Pancreas (tissue), 10 donors: Measurements from ENCODE around the gene CD274. TPM values are rescaled to one million over a fixed set of nuclear protein-coding genes. Genes with fewer than 3 reads are reported as not detected.

ENCODE experiments used
- ATAC-seq, 4 donors: fragments of 200-7000 bp; cut with Tn5 transposase; one replicate each; pipeline versions ENCODE4 v1.8.0 to v1.9.1; 2020; ENCODE audit warnings: mild to moderate bottlenecking in 4 of 4, moderate library complexity in 4 of 4
- DNase-seq, 6 donors: peaks; one replicate each; pipeline ENCODE4 v3.0.0-alpha.2; 2020
- FAIRE-seq: peaks from 2 replicates; lab custom pipeline; 2012; peaks lifted over from hg19 to GRCh38; lab: Jason Lieb, UNC
- H3K27ac ChIP-seq, 4 donors: fragments of 200-600 bp; sonication (generic); 1 replicate in 3 of 4; 2 replicates in 1 of 4; pipeline versions ENCODE4 v1.5.0 to v1.8.0; 2020
- H3K27me3 ChIP-seq, 4 donors: fragments of 200-600 bp; one replicate each; pipeline ENCODE4 v1.8.0; 2021
- H3K36me3 ChIP-seq, 3 donors: fragments of 200-600 bp; sonication (generic) in 1 of 3; one replicate each; pipeline versions ENCODE4 v1.5.0 to v1.8.0; 2020 to 2021
- H3K4me1 ChIP-seq, 3 donors: fragments of 200-600 bp; one replicate each; pipeline ENCODE4 v1.8.0; 2021
- H3K4me3 ChIP-seq, 4 donors: fragments of 200-600 bp; sonication (generic) in 2 of 4; one replicate each; pipeline versions ENCODE4 v1.5.0 to v1.8.0; 2020 to 2021
- H3K9me3 ChIP-seq, 4 donors: fragments of 200-600 bp; one replicate each; pipeline ENCODE4 v1.8.0; 2021
- CTCF ChIP-seq, 4 donors: fragments of 200-600 bp; sonication (generic) in 3 of 4; IDR thresholded peaks; one replicate each; pipeline versions ENCODE4 v1.5.0 to v1.8.0; 2021; ENCODE audit warnings: antibody characterized with exemption in 4 of 4
- WGBS, 2 donors: extraction: QIAGEN DNeasy Blood & Tissue Kit; methylation state at CpG; one replicate each; pipeline ENCODE4 v1.1.7; 2013; 5-methylcytosine and 5-hydroxymethylcytosine counted together
- intact Hi-C, 3 donors: fragments of 100-400 bp; cut with DNase I; formaldehyde crosslinking; loops; one replicate each; pipeline versions ENCODE4 v1.11.1 to v1.14.2; 2022
- polyA plus RNA-seq, 2 donors: library from polyadenylated mRNA; stranded (reverse); fragments of 200-250 nt; gene quantifications; one replicate each; pipeline ENCODE4 v1.2.3, GENCODE V29; 2013
- total RNA-seq, 6 donors: library from RNA; stranded (reverse); fragmentation: NEBNext Ultra II Directional in 4 of 6; extraction: Animal tissue kit (Norgen Biotek cat#: 25700) in 4 of 6; gene quantifications; one replicate each; pipeline versions ENCODE4 v1.2.1 to v1.2.4, GENCODE V29; 2021 to 2023
- donor health status: healthy with polysubstance abuse.
- donor health status: DM: no; HTN: no; CAD: no; lungs with moderate emphysema.
- donor health status: DM: no; HTN: no; CAD: no.
- donor health status: control.
- donor health status: control.
- donor health status: Bipolar disorder and iron deficiency.
- donor health status: DM: yes; HTN: yes; CAD: no.
- donor health status: DM: no; HTN: no; CAD: no.
- donor health status: DM: no; HTN: no; CAD: no.
- donor health status: DM: yes; HTN: yes; CAD: no.

Gene CD274
- total and polyA plus RNA-seq, 8 donors: 0.63 to 1.9 (median 1.5) TPM

GRCh38 chr9:5499889-5500398, 49.6 kb downstream of the CD274 start:
- WGBS, 2 donors: 70 to 82% methylated on average over 4 of the region's 4 CpGs
- Histone ChIP-seq H3K4me3 (no peak overlapping the region), H3K9me3 (no peaks in the 10 kb centered on the region), H3K27ac (no peak overlapping the region), H3K4me1 (no peaks in the 10 kb centered on the region), H3K27me3 (no peaks in the 10 kb centered on the region), H3K36me3 (no peaks in the 10 kb centered on the region)
- DNase-seq (no peak), FAIRE-seq (no peak), ATAC-seq (no peak)
- intact Hi-C loops: no loop called here
- no peak for TF ChIP-seq CTCF (IDR thresholded peaks at IDR 0.05)

- H3K4me1 ChIP-seq: no peaks in the 10 kb centered on the region
- no peaks in the 10 kb centered on the region for H3K27me3 ChIP-seq
- no peaks in the 10 kb centered on the region for H3K9me3 ChIP-seq
- 59 to 62% methylated on average over 18 of the region's 18 CpGs for WGBS, 2 donors
- DNase-seq (no peak), ATAC-seq (no peak), FAIRE-seq (no peak)
- intact Hi-C loops: no loop called here
- no peak for TF ChIP-seq CTCF (IDR thresholded peaks at IDR 0.05)
- no peaks in the 10 kb centered on the region for H3K36me3 ChIP-seq
- H3K4me3 ChIP-seq: no peak overlapping the region
- H3K27ac ChIP-seq: no peak overlapping the region
These were observed 50.3 kb downstream of the CD274 start for GRCh38 chr9:5500441-5501235.

- Histone ChIP-seq H3K9me3 (no peaks in the 10 kb centered on the region), H3K27ac (no peak overlapping the region), H3K4me3 (no peak overlapping the region), H3K27me3 (no peaks in the 10 kb centered on the region), H3K4me1 (no peaks in the 10 kb centered on the region), H3K36me3 (no peaks in the 10 kb centered on the region)
- no peak for FAIRE-seq
- WGBS, 2 donors: 89 to 91% methylated on average over 6 of the region's 6 CpGs
- TF ChIP-seq CTCF (IDR thresholded peaks at IDR 0.05): no peak
- DNase-seq: peak in 1 of 6 donors; percentile 37
- intact Hi-C loops: no loop called here
- no peak for ATAC-seq
These were observed 52.2 kb downstream of the CD274 start for GRCh38 chr9:5502553-5502952.

- H3K9me3 ChIP-seq: no peaks in the 10 kb centered on the region
- 52 to 60% methylated on average over 2 of the region's 2 CpGs for WGBS, 2 donors
- no peaks in the 10 kb centered on the region for H3K36me3 ChIP-seq
- FAIRE-seq: no peak
- peak overlapping the region in 1 of 4 donors; percentile 33 for H3K27ac ChIP-seq
- H3K4me1 ChIP-seq: no peaks in the 10 kb centered on the region
- ATAC-seq: peak in 1 of 4 donors; percentile 54
- intact Hi-C loops: no loop called here
- no peak overlapping the region for H3K4me3 ChIP-seq
- H3K27me3 ChIP-seq: no peaks in the 10 kb centered on the region
- TF ChIP-seq CTCF (IDR thresholded peaks at IDR 0.05): no peak
- no peak for DNase-seq
These were observed 59.2 kb downstream of the CD274 start for GRCh38 chr9:5509573-5509972.
